NCI-H2107 treated with DMSO at 0.1 percent for 48 hours (cell line): Measurements from ENCODE around the gene ZNF606.
"Not testable (repeated sequence)": the region's sequence is repeated elsewhere in the genome, so short reads cannot be mapped to it uniquely, and the experiment has no call there.

Experiments
- DNase-seq: peaks from one replicate; lab custom pipeline; 2025; ENCODE audit not compliant: unreplicated experiment; lab: John Stamatoyannopoulos, UW

Gene ZNF606

GRCh38 chr19:58010507-58010906 lies 7.9 kb upstream of the ZNF606 start:
- DNase-seq: no peak

GRCh38 chr19:58009666-58010301 lies 7.2 kb upstream of the ZNF606 start:
- peak; percentile 25 for DNase-seq

- DNase-seq: no peak
Measured at GRCh38 chr19:58009301-58009665, 6.7 kb upstream of the ZNF606 start.

- not testable (repeated sequence) for DNase-seq
Measured at GRCh38 chr19:58008877-58009276, 6.3 kb upstream of the ZNF606 start.

GRCh38 chr19:58007285-58007684 lies 4.7 kb upstream of the ZNF606 start:
- no peak for DNase-seq

- DNase-seq: no peak
Measured at GRCh38 chr19:58003174-58003828, 681 bp upstream of the ZNF606 start.

GRCh38 chr19:58001895-58002369 lies 688 bp downstream of the ZNF606 start:
- no peak for DNase-seq

GRCh38 chr19:58000677-58001076 lies 1.9 kb downstream of the ZNF606 start:
- DNase-seq: no peak

GRCh38 chr19:57992841-57993240 lies 9.8 kb downstream of the ZNF606 start:
- DNase-seq: no peak

GRCh38 chr19:57978586-57979289 lies 23.9 kb downstream of the ZNF606 start:
- no peak for DNase-seq

- no peak for DNase-seq
Measured at GRCh38 chr19:57974434-57974833, 28.2 kb downstream of the ZNF606 start, which contains the start of gene C19orf18. Gene C19orf18 (minus strand): TSS chr19:57974534. CDS start chr19:57974432, 102 bp downstream.

- DNase-seq: no peak
Measured at GRCh38 chr19:57964761-57965160, 37.9 kb downstream of the ZNF606 start.

GRCh38 chr19:57961785-57962184 lies 40.8 kb downstream of the ZNF606 start:
- DNase-seq: no peak

- DNase-seq: no peak
Measured at GRCh38 chr19:57954996-57955395, 47.6 kb downstream of the ZNF606 start.

GRCh38 chr19:57949702-57950101 lies 52.9 kb downstream of the ZNF606 start:
- DNase-seq: no peak

GRCh38 chr19:57949296-57949695 lies 53.3 kb downstream of the ZNF606 start:
- no peak for DNase-seq

GRCh38 chr19:57947419-57948134 lies 55.0 kb downstream of the ZNF606 start, which contains the start of gene ZNF256:
Gene ZNF256 (minus strand): TSS chr19:57947706. CDS start chr19:57947474, 232 bp downstream.
- DNase-seq: peak; percentile 67

- no peak for DNase-seq
Measured at GRCh38 chr19:57947088-57947418, 55.6 kb downstream of the ZNF606 start.

- no peak for DNase-seq
Measured at GRCh38 chr19:57946316-57946715, 56.3 kb downstream of the ZNF606 start.

GRCh38 chr19:57941593-57941992 lies 61.0 kb downstream of the ZNF606 start:
- no peak for DNase-seq

GRCh38 chr19:57935731-57936130 lies 66.9 kb downstream of the ZNF606 start:
- DNase-seq: no peak
